A549 (cell line): ENCODE measurements around the gene MYOF. TPM values are rescaled to one million over a fixed set of nuclear protein-coding genes. Genes with fewer than 3 reads are reported as not detected.

Experiments
- ATAC-seq, 2 experiments: fragments of 200-7000 bp in 1 of 2; fragments of >200 bp in 1 of 2; cut with Nextera tagmentation in 1 of 2; cut with Tn5 transposase in 1 of 2; 3 replicates each; pipeline versions ENCODE4 v1.8.0 to v1.9.1; 2018 to 2020; ENCODE audit warnings: mild to moderate bottlenecking in 1 of 2, moderate library complexity in 1 of 2
- CTCF ChIA-PET: fragments of 300-600 bp; sonication (Branson Sonifier 250); formaldehyde crosslinking; extraction: SDS; loops from one replicate; lab custom pipeline; 2021; ENCODE audit warnings: antibody characterized with exemption, inconsistent platforms; lab: Yijun Ruan, JAX
- POLR2A ChIA-PET: fragments of 350-600 bp; formaldehyde crosslinking; extraction: SDS; loops from one replicate; lab custom pipeline; 2021; ENCODE audit warnings: antibody characterized with exemption, inconsistent platforms; lab: Yijun Ruan, JAX
- DNase-seq, 2 experiments: peaks; one replicate each; pipeline versions ENCODE4 v3.0.0 to v3.0.0-alpha.2; 2011 to 2016; ENCODE audit warnings: low read depth in 1 of 2, low spot score in 1 of 2
- FAIRE-seq: peaks from 2 replicates; lab custom pipeline; 2011; peaks lifted over from hg19 to GRCh38; lab: Jason Lieb, UNC
- H3K27ac ChIP-seq, 2 experiments: fragments of >200 bp; sonication (Bioruptor Twin); formaldehyde crosslinking; 3 replicates each; pipeline ENCODE4 v1.5.1; 2016 to 2017
- H3K4me1 ChIP-seq: fragments of >200 bp; sonication (Bioruptor Twin); formaldehyde crosslinking; 3 replicates; pipeline ENCODE4 v1.6.1; 2016
- H3K4me2 ChIP-seq: fragments of >200 bp; sonication (Bioruptor Twin); formaldehyde crosslinking; 3 replicates; pipeline ENCODE4 v1.6.1; 2016
- H3K4me3 ChIP-seq: fragments of >200 bp; sonication (Bioruptor Twin); formaldehyde crosslinking; 3 replicates; pipeline ENCODE4 v1.5.1; 2016
- H3K9me3 ChIP-seq: fragments of >200 bp; sonication (Bioruptor Twin); formaldehyde crosslinking; 3 replicates; pipeline ENCODE4 v1.6.1; 2016
- BCL3 ChIP-seq: fragments of >200 bp; sonication (Bioruptor Twin); formaldehyde crosslinking; IDR thresholded peaks from 3 replicates; pipeline ENCODE4 v1.6.1; 2016
- CBX8 ChIP-seq: fragments of 200-600 bp; sonication (generic); IDR thresholded peaks from 2 replicates; pipeline ENCODE4 v1.6.1; 2016
- CEBPB ChIP-seq, 2 experiments: fragments of >200 bp in 1 of 2; sonication (Bioruptor Twin) in 1 of 2; formaldehyde crosslinking in 1 of 2; IDR thresholded peaks; 2 replicates each; pipeline ENCODE4 v1.6.1; 2012 to 2016
- CHD4 ChIP-seq: fragments of 200-600 bp; sonication (generic); IDR thresholded peaks from 2 replicates; pipeline ENCODE4 v1.6.1; 2016; ENCODE audit warnings: antibody characterized with exemption, mild to moderate bottlenecking, borderline replicate concordance
- E2F6 ChIP-seq: IDR thresholded peaks from 2 replicates; pipeline ENCODE4 v1.6.1; 2012; ENCODE audit warnings: low read depth, borderline replicate concordance
- ELK1 ChIP-seq: fragments of 150-350 bp; IDR thresholded peaks from 2 replicates; pipeline ENCODE4 v1.6.1; 2014; ENCODE audit warnings: low read depth, mild to moderate bottlenecking, low read length
- ESRRA ChIP-seq: fragments of 150-350 bp; IDR thresholded peaks from 2 replicates; pipeline ENCODE4 v1.6.1; 2014; ENCODE audit warnings: mild to moderate bottlenecking, low read length, borderline replicate concordance
- FOSB ChIP-seq: fragments of 250-450 bp; sonication (Bioruptor Pico); IDR thresholded peaks from 2 replicates; pipeline ENCODE4 v1.5.0; 2020; ENCODE audit warnings: mild to moderate bottlenecking, moderate library complexity
- GATA3 ChIP-seq: IDR thresholded peaks from 2 replicates; pipeline ENCODE4 v1.6.1; 2012; ENCODE audit warnings: borderline replicate concordance
- HES2 ChIP-seq: fragments of >200 bp; sonication (Bioruptor Twin); formaldehyde crosslinking; IDR thresholded peaks from 2 replicates; pipeline ENCODE4 v1.6.1; 2016
- HOXA7 ChIP-seq: fragments of 250-450 bp; sonication (Bioruptor Pico); IDR thresholded peaks from 2 replicates; pipeline ENCODE4 v1.5.0; 2020; ENCODE audit warnings: mild to moderate bottlenecking, moderate library complexity
- JUNB ChIP-seq: fragments of >200 bp; sonication (Bioruptor Twin); formaldehyde crosslinking; IDR thresholded peaks from 2 replicates; pipeline ENCODE4 v1.6.1; 2016
- KDM5A ChIP-seq: fragments of 200-600 bp; sonication (generic); IDR thresholded peaks from 2 replicates; pipeline ENCODE4 v1.6.1; 2016; ENCODE audit warnings: antibody characterized with exemption, mild to moderate bottlenecking
- MAFK ChIP-seq: fragments of 450-650 bp; IDR thresholded peaks from 2 replicates; pipeline ENCODE4 v1.6.1; 2014; ENCODE audit not compliant: partially characterized antibody
- MAZ ChIP-seq: fragments of 150-350 bp; IDR thresholded peaks from 2 replicates; pipeline ENCODE4 v1.6.1; 2014; ENCODE audit warnings: antibody characterized with exemption, low read depth, low read length, borderline replicate concordance
- MYC ChIP-seq: IDR thresholded peaks from 2 replicates; pipeline ENCODE4 v1.6.1; 2012; ENCODE audit warnings: mild to moderate bottlenecking, inconsistent platforms, low read length, improper control_type of control experiment, borderline replicate concordance
- PBX3 ChIP-seq: IDR thresholded peaks from 2 replicates; pipeline ENCODE4 v1.6.1; 2012
- REST ChIP-seq: fragments of 200-600 bp; sonication (generic); IDR thresholded peaks from 2 replicates; pipeline ENCODE4 v1.6.1; 2016; ENCODE audit warnings: antibody characterized with exemption, mild to moderate bottlenecking, moderate library complexity
- SMC3 ChIP-seq: fragments of >200 bp; sonication (Bioruptor Twin); formaldehyde crosslinking; IDR thresholded peaks from 3 replicates; pipeline ENCODE4 v1.6.1; 2018; ENCODE audit warnings: inconsistent platforms
- TP53 ChIP-seq: fragments of 250-450 bp; sonication (Bioruptor Pico); IDR thresholded peaks from 2 replicates; pipeline ENCODE4 v1.5.0; 2021; ENCODE audit warnings: mild to moderate bottlenecking, moderate library complexity
- ZC3H11A ChIP-seq: fragments of 450-650 bp; IDR thresholded peaks from 2 replicates; pipeline ENCODE4 v1.6.1; 2014; ENCODE audit warnings: antibody characterized with exemption, mild to moderate bottlenecking
- ZFP36 ChIP-seq: fragments of 450-650 bp; IDR thresholded peaks from 2 replicates; pipeline ENCODE4 v1.6.1; 2014; ENCODE audit warnings: borderline replicate concordance; ENCODE audit not compliant: partially characterized antibody
- ZSCAN20 ChIP-seq: fragments of 250-450 bp; sonication (Bioruptor Pico); IDR thresholded peaks from 2 replicates; pipeline ENCODE4 v1.8.0; 2022; ENCODE audit warnings: mild to moderate bottlenecking, moderate library complexity
- WGBS: methylation state at CpG from one replicate; pipeline ENCODE4 v1.1.6; 2017; ENCODE audit errors: missing lambda C conversion rate; 5-methylcytosine and 5-hydroxymethylcytosine counted together
- polyA plus RNA-seq, 4 experiments: library from polyadenylated mRNA; depleted of rRNA in 3 of 4; stranded (reverse); fragments of >200 nt; fragmentation: RNase III in 1 of 4; extraction: RNeasy Plus Mini Kit Qiagen cat#74134 plus additional on column Dnase treatment in 1 of 4; gene quantifications; 2 replicates in 3 of 4; 3 replicates in 1 of 4; pipeline ENCODE4 v1.2.3, GENCODE V29; 2011 to 2017

MYOF gene
- polyA plus RNA-seq, 2 of the 4 experiments (the other 2 are of a cell fraction) = 190 to 265 TPM

- no peaks in the 10 kb centered on the region for H3K4me1 ChIP-seq
- DNase-seq (no peak), FAIRE-seq (no peak), ATAC-seq (no peak)
- H3K27ac ChIP-seq = no peak overlapping the region
- WGBS = 81% methylated on average over 1 of the region's 1 CpG
- no peak for TF ChIP-seq CBX8
- TF ChIP-seq E2F6 = no peak
- TF ChIP-seq BCL3 = no peak
- no peak for TF ChIP-seq ZC3H11A
- no peak for TF ChIP-seq MAFK
- TF ChIP-seq ESRRA = no peak
- TF ChIP-seq GATA3 = no peak
- TF ChIP-seq ZSCAN20 (CRISPR knock-in tag) = no peak
- TF ChIP-seq HOXA7 = no peak
- no peak for TF ChIP-seq JUNB
- TF ChIP-seq FOSB (CRISPR knock-in tag) = no peak
- no peak for TF ChIP-seq HES2
- no peak for TF ChIP-seq MYC
- TF ChIP-seq ZFP36 = no peak
- no peak for TF ChIP-seq REST
- TF ChIP-seq CHD4 = no peak
- H3K4me2 ChIP-seq = no peak overlapping the region
- no peaks in the 10 kb centered on the region for H3K9me3 ChIP-seq
- ChIA-PET CTCF (interaction anchor here (0.6 to 14.0 kb wide), 4 partner anchors 9 to 117 kb away, joined by 3 to 150 read pairs (median 22); partner anchors contain the start of gene MYOF), POLR2A (no interaction called here)
- H3K4me3 ChIP-seq = no peak overlapping the region
Measured at GRCh38 chr10:93364966-93365365, 117.2 kb downstream of the MYOF start.

GRCh38 chr10:93363891-93364648 lies 118.1 kb downstream of the MYOF start:
- no peak for DNase-seq
- CTCF ChIA-PET = interaction anchor here (0.6 to 14.0 kb wide), 3 partner anchors 11 to 399 kb away, joined by 3 to 150 read pairs (median 37); no protein-coding TSS in a partner anchor
- POLR2A ChIA-PET = no interaction called here
- H3K4me2 ChIP-seq = no peak overlapping the region
- no peaks in the 10 kb centered on the region for H3K4me1 ChIP-seq
- no peak overlapping the region for H3K27ac ChIP-seq
- 89% methylated on average over 22 of the region's 22 CpGs for WGBS
- H3K4me3 ChIP-seq = no peak overlapping the region
- ATAC-seq = no peak
- FAIRE-seq = no peak
- no peak for TF ChIP-seq CEBPB (IDR thresholded peaks at IDR 0.05)
- no peak for TF ChIP-seq KDM5A
- TF ChIP-seq CHD4 = no peak
- no peak for TF ChIP-seq BCL3
- no peak for TF ChIP-seq TP53 (CRISPR knock-in tag)
- TF ChIP-seq PBX3 = no peak
- TF ChIP-seq SMC3 = no peak
- TF ChIP-seq MAZ = no peak
- no peak for TF ChIP-seq ELK1
- TF ChIP-seq HOXA7 = no peak
- H3K9me3 ChIP-seq = no peaks in the 10 kb centered on the region
